ENCODE results near the gene CD3E. TPM values are rescaled to one million over a fixed set of nuclear protein-coding genes. Genes with fewer than 3 reads are reported as not detected.
A peak's percentile ranks its signal among the peaks of the same experiment; 100 is the strongest.

The CD3E gene
- total RNA-seq, 1 experiment from 2014 or later: 0.39 TPM

DNA sequence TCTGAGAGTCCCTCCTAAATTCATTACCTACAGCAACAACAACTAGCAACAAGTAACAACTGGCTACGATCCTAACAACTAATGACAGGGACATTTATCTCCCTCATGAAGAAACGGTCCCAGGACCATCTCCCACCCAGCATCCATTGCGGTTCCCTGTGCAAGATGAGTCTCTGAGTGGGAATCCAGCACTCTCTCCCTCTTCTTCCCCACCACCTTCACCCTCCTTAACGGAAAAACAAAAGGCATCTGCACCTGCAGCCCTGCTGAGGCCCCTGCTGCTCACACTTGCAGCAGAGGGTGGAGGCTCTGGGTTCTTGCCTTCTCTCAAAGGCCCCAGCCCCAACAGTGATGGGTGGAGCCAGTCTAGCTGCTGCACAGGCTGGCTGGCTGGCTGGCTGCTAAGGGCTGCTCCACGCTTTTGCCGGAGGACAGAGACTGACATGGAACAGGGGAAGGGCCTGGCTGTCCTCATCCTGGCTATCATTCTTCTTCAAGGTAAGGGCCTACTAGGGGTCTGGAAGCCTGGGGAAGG lies 39.5 kb downstream of the CD3E start, which contains the start of gene CD3G:
TSS of gene CD3G (plus strand) at position 364 of the 535 bp plus-strand sequence. CDS start at position 444, 80 bp downstream.
- H3K4me3 ChIP-seq (ENCODE audit: low read depth, low read length): no peak within 1 kb of the TSS
- H3K36me3 Mint-ChIP-seq (ENCODE audit: insufficient read depth, unreplicated experiment): no peaks in the 10 kb centered on the region

DNA sequence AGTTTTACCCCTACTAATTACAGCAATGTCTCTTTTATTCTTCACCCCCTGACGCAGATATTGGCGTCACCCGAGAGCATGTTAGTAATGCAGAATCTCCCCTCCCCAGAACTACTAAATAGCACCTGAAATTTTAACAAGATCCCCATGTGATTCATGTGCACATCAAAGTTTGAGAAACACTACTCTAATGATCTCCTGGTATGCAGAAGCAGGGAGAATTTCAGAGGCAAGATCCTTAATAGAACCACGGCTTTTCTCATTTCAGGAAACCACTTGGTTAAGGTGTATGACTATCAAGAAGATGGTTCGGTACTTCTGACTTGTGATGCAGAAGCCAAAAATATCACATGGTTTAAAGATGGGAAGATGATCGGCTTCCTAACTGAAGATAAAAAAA lies 44.9 kb downstream of the CD3E start:
- no peaks in the 10 kb centered on the region for H3K27me3 Mint-ChIP-seq (ENCODE audit: insufficient read depth, unreplicated experiment)
- BruUV-seq (replicated peaks): no TSS peak

More for the DNA sequence above, 39.5 kb downstream of the CD3E start, which contains the start of gene CD3G:
- Mint-ChIP-seq H3K9me3 (ENCODE audit: unreplicated experiment) (peaks cover 15% of the 10 kb centered on the region), H3K27me3 (ENCODE audit: insufficient read depth, unreplicated experiment) (no peaks in the 10 kb centered on the region), H3K27ac (ENCODE audit: unreplicated experiment) (no peak within 1 kb of the TSS), H3K4me3 (ENCODE audit: unreplicated experiment) (no peak within 1 kb of the TSS), H3K4me1 (ENCODE audit: low read depth, unreplicated experiment) (peaks cover under 1% of the 10 kb centered on the region)
- no peaks in the 10 kb centered on the region for H3K9me3 ChIP-seq
- no peak for DNase-seq
- TF ChIP-seq, protein P1, sequence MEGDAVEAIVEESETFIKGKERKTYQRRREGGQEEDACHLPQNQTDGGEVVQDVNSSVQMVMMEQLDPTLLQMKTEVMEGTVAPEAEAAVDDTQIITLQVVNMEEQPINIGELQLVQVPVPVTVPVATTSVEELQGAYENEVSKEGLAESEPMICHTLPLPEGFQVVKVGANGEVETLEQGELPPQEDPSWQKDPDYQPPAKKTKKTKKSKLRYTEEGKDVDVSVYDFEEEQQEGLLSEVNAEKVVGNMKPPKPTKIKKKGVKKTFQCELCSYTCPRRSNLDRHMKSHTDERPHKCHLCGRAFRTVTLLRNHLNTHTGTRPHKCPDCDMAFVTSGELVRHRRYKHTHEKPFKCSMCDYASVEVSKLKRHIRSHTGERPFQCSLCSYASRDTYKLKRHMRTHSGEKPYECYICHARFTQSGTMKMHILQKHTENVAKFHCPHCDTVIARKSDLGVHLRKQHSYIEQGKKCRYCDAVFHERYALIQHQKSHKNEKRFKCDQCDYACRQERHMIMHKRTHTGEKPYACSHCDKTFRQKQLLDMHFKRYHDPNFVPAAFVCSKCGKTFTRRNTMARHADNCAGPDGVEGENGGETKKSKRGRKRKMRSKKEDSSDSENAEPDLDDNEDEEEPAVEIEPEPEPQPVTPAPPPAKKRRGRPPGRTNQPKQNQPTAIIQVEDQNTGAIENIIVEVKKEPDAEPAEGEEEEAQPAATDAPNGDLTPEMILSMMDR (IDR thresholded peaks at IDR 0.05; ENCODE audit: insufficient read depth in 1 of 2, low read depth in 1 of 2, low read length in 1 of 2, severe bottlenecking in 1 of 2, unreplicated experiment in 1 of 2): no peak
- peaks cover 8% of the 10 kb centered on the region for H3K4me1 ChIP-seq
- no TSS peak for BruUV-seq (replicated peaks)
- POLR2A ChIA-PET: no interaction called here
- CTCF ChIA-PET: no interaction called here
- H3K36me3 ChIP-seq (ENCODE audit: control insufficient read depth, insufficient read depth, low read length): no peaks in the 10 kb centered on the region
- H3K27me3 ChIP-seq (replicated peaks; ENCODE audit: control insufficient read depth, insufficient read depth, low read length): no peaks in the 10 kb centered on the region
- intact Hi-C loops (cut with micrococcal nuclease; ENCODE audit: unreplicated experiment): no loop called here

DNA sequence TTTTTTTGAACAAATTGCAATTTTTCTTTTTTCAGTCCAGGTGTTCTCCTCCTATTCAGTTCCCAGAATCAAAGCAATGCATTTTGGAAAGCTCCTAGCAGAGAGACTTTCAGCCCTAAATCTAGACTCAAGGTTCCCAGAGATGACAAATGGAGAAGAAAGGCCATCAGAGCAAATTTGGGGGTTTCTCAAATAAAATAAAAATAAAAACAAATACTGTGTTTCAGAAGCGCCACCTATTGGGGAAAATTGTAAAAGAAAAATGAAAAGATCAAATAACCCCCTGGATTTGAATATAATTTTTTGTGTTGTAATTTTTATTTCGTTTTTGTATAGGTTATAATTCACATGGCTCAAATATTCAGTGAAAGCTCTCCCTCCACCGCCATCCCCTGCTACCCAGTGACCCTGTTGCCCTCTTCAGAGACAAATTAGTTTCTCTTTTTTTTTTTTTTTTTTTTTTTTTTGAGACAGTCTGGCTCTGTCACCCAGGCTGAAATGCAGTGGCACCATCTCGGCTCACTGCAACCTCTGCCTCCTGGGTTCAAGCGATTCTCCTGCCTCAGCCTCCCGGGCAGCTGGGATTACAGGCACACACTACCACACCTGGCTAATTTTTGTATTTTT lies 48.7 kb downstream of the CD3E start:
- no peaks in the 10 kb centered on the region for H3K36me3 ChIP-seq (ENCODE audit: control insufficient read depth, insufficient read depth, low read length)
- TF ChIP-seq, protein P1 (IDR thresholded peaks at IDR 0.05; ENCODE audit: insufficient read depth in 1 of 2, low read depth in 1 of 2, low read length in 1 of 2, severe bottlenecking in 1 of 2, unreplicated experiment in 1 of 2): peak; percentile 55 to 81
- POLR2A ChIA-PET: no interaction called here
- H3K27me3 ChIP-seq (replicated peaks; ENCODE audit: control insufficient read depth, insufficient read depth, low read length): no peaks in the 10 kb centered on the region
- H3K9me3 ChIP-seq: no peaks in the 10 kb centered on the region
- BruUV-seq (replicated peaks): no TSS peak
- DNase-seq: peak in 1 of 2 experiments; percentile 47
- no peaks in the 10 kb centered on the region for H3K9me3 Mint-ChIP-seq (ENCODE audit: unreplicated experiment)
- no peak overlapping the region for H3K27ac Mint-ChIP-seq (ENCODE audit: unreplicated experiment)
- no peak overlapping the region for H3K4me3 Mint-ChIP-seq (ENCODE audit: unreplicated experiment)
- H3K4me3 ChIP-seq (ENCODE audit: low read depth, low read length): no peak overlapping the region
- intact Hi-C loops (cut with micrococcal nuclease; ENCODE audit: unreplicated experiment): loop anchor here (1.0 to 5.0 kb wide), 3 partner anchors 57 to 206 kb away; no protein-coding TSS in a partner anchor
- H3K4me1 ChIP-seq: peaks cover 8% of the 10 kb centered on the region; the same call in 1 of the 2 replicates
- H3K4me1 Mint-ChIP-seq (ENCODE audit: low read depth, unreplicated experiment): peaks cover 9% of the 10 kb centered on the region
- no peaks in the 10 kb centered on the region for H3K27me3 Mint-ChIP-seq (ENCODE audit: insufficient read depth, unreplicated experiment)
- no peaks in the 10 kb centered on the region for H3K36me3 Mint-ChIP-seq (ENCODE audit: insufficient read depth, unreplicated experiment)
- CTCF ChIA-PET: interaction anchor here (0.9 kb wide), 1 partner anchor 58 kb away, joined by 4 read pairs; no protein-coding TSS in a partner anchor

More for the DNA sequence above, 44.9 kb downstream of the CD3E start:
- no peak for DNase-seq
- H3K9me3 ChIP-seq: no peaks in the 10 kb centered on the region
- H3K27me3 ChIP-seq (replicated peaks; ENCODE audit: control insufficient read depth, insufficient read depth, low read length): no peaks in the 10 kb centered on the region
- peaks cover 14% of the 10 kb centered on the region for H3K9me3 Mint-ChIP-seq (ENCODE audit: unreplicated experiment)
- no peak overlapping the region for H3K4me3 Mint-ChIP-seq (ENCODE audit: unreplicated experiment)
- H3K36me3 Mint-ChIP-seq (ENCODE audit: insufficient read depth, unreplicated experiment): no peaks in the 10 kb centered on the region
- TF ChIP-seq, protein P1 (IDR thresholded peaks at IDR 0.05; ENCODE audit: insufficient read depth in 1 of 2, low read depth in 1 of 2, low read length in 1 of 2, severe bottlenecking in 1 of 2, unreplicated experiment in 1 of 2): no peak
- intact Hi-C loops (cut with micrococcal nuclease; ENCODE audit: unreplicated experiment): no loop called here
- peaks cover 9% of the 10 kb centered on the region for H3K4me1 Mint-ChIP-seq (ENCODE audit: low read depth, unreplicated experiment)
- no peaks in the 10 kb centered on the region for H3K36me3 ChIP-seq (ENCODE audit: control insufficient read depth, insufficient read depth, low read length)
- H3K4me1 ChIP-seq: peaks cover 8% of the 10 kb centered on the region; the same call in 1 of the 2 replicates
- ChIA-PET CTCF (no interaction called here), POLR2A (no interaction called here)
- no peak overlapping the region for H3K4me3 ChIP-seq (ENCODE audit: low read depth, low read length)
- H3K27ac Mint-ChIP-seq (ENCODE audit: unreplicated experiment): no peak overlapping the region

Data from Caco-2 (cell line).